CD14-positive monocyte (primary cell): ENCODE data around the gene METTL1. TPM values are rescaled to one million over a fixed set of nuclear protein-coding genes. Genes with fewer than 3 reads are reported as not detected.
A peak's percentile ranks its signal among the peaks of the same experiment; 100 is the strongest.

ENCODE experiments used
- DNase-seq, 3 donors: peaks; one replicate each; pipeline ENCODE4 v3.0.0-alpha.2; 2011 to 2022
- H2AFZ ChIP-seq: 2 replicates; pipeline ENCODE4 v1.6.0; 2012; ENCODE audit warnings: mild to moderate bottlenecking, low read depth, low read length, inconsistent platforms; ENCODE audit not compliant: insufficient read depth, poor library complexity, severe bottlenecking
- H3K27ac ChIP-seq, 2 donors: 1 replicate in 1 of 2; 2 replicates in 1 of 2; pipeline ENCODE4 v1.5.1; 2012 to 2013; ENCODE audit warnings: low read length in 2 of 2, control low read depth in 1 of 2, inconsistent platforms in 1 of 2, low read depth in 1 of 2, mild to moderate bottlenecking in 1 of 2
- H3K27me3 ChIP-seq, 2 donors: one replicate each; pipeline versions ENCODE4 v1.6.0 to v1.6.1; 2011 to 2013; ENCODE audit warnings: low read length in 2 of 2; ENCODE audit not compliant: control insufficient read depth in 2 of 2, insufficient read depth in 2 of 2
- H3K36me3 ChIP-seq, 2 donors: replicated peaks in 1 of 2; 1 replicate in 1 of 2; 2 replicates in 1 of 2; pipeline versions ENCODE4 v1.5.1 to v1.6.1; 2012 to 2013; ENCODE audit warnings: low read length in 2 of 2, control low read depth in 1 of 2, inconsistent platforms in 1 of 2, mild to moderate bottlenecking in 1 of 2; ENCODE audit not compliant: insufficient read depth in 2 of 2, control insufficient read depth in 1 of 2
- H3K4me1 ChIP-seq, 2 donors: 1 replicate in 1 of 2; 2 replicates in 1 of 2; pipeline versions ENCODE4 v1.5.1 to v1.6.1; 2012 to 2013; ENCODE audit warnings: low read length in 2 of 2, control low read depth in 1 of 2, inconsistent platforms in 1 of 2, mild to moderate bottlenecking in 1 of 2, moderate library complexity in 1 of 2; ENCODE audit not compliant: insufficient read depth in 2 of 2, control insufficient read depth in 1 of 2
- H3K4me2 ChIP-seq: replicated peaks from 2 replicates; pipeline ENCODE3; 2012; ENCODE audit warnings: low read length, moderate library complexity, mild to moderate bottlenecking; ENCODE audit not compliant: poor library complexity, severe bottlenecking; ENCODE audit errors: extremely low read depth
- H3K4me3 ChIP-seq, 3 experiments: fragments of 200-600 bp in 1 of 3; sonication (generic) in 1 of 3; replicated peaks in 1 of 3; 1 replicate in 2 of 3; 2 replicates in 1 of 3; pipeline ENCODE4 v1.5.1; 2011 to 2013; ENCODE audit warnings: low read length in 3 of 3, mild to moderate bottlenecking in 3 of 3, control low read depth in 2 of 3, low read depth in 2 of 3, inconsistent platforms in 1 of 3, moderate library complexity in 1 of 3
- H3K79me2 ChIP-seq: 2 replicates; pipeline ENCODE4 v1.6.0; 2012; ENCODE audit warnings: mild to moderate bottlenecking, control low read depth, inconsistent platforms, low read length, moderate library complexity; ENCODE audit not compliant: insufficient read depth
- H3K9ac ChIP-seq: 2 replicates; pipeline ENCODE4 v1.6.0; 2017; ENCODE audit warnings: low read length, mild to moderate bottlenecking; ENCODE audit not compliant: insufficient read depth, poor library complexity, severe bottlenecking
- H3K9me3 ChIP-seq, 2 donors: replicated peaks in 1 of 2; 1 replicate in 1 of 2; 2 replicates in 1 of 2; pipeline versions ENCODE4 v1.5.1 to v1.6.1; 2012 to 2013; ENCODE audit warnings: low read length in 2 of 2, control low read depth in 1 of 2; ENCODE audit not compliant: control insufficient read depth in 1 of 2, insufficient read depth in 1 of 2
- H4K20me1 ChIP-seq: 2 replicates; pipeline ENCODE4 v1.6.0; 2012; ENCODE audit warnings: mild to moderate bottlenecking, low read length, control low read depth, moderate library complexity; ENCODE audit not compliant: insufficient read depth
- H3K27ac Mint-ChIP-seq, 7 donors: one replicate each; pipeline ENCODE4 v1.8.0; 2020; ENCODE audit warnings: mild to moderate bottlenecking in 7 of 7, mixed read lengths in 7 of 7, moderate library complexity in 6 of 7, inconsistent platforms in 2 of 7
- H3K27me3 Mint-ChIP-seq, 3 donors: one replicate each; pipeline ENCODE4 v1.8.0; 2021 to 2022; ENCODE audit warnings: low read depth in 3 of 3, mild to moderate bottlenecking in 3 of 3, mixed read lengths in 3 of 3, moderate library complexity in 3 of 3, inconsistent platforms in 1 of 3
- H3K36me3 Mint-ChIP-seq, 2 donors: one replicate each; pipeline ENCODE4 v1.8.0; 2020; ENCODE audit warnings: mixed read lengths in 2 of 2, inconsistent platforms in 1 of 2, mild to moderate bottlenecking in 1 of 2
- H3K4me1 Mint-ChIP-seq: one replicate; pipeline ENCODE4 v1.8.0; 2020; ENCODE audit warnings: mild to moderate bottlenecking, mixed read lengths
- H3K4me3 Mint-ChIP-seq, 2 donors: one replicate each; pipeline ENCODE4 v1.8.0; 2020; ENCODE audit warnings: mild to moderate bottlenecking in 2 of 2, mixed read lengths in 2 of 2, moderate library complexity in 1 of 2
- H3K9me3 Mint-ChIP-seq, 7 donors: one replicate each; pipeline ENCODE4 v1.8.0; 2020 to 2022; ENCODE audit warnings: mixed read lengths in 7 of 7, mild to moderate bottlenecking in 6 of 7, moderate library complexity in 6 of 7, inconsistent platforms in 2 of 7
- WGBS: methylation state at CpG from one replicate; pipeline ENCODE4 v1.1.5; 2013; ENCODE audit warnings: missing lambda C conversion rate; ENCODE audit not compliant: insufficient coverage; 5-methylcytosine and 5-hydroxymethylcytosine counted together
- intact Hi-C, 2 donors: fragments of 100-400 bp; cut with micrococcal nuclease; formaldehyde crosslinking; loops; one replicate each; pipeline versions ENCODE4 v1.15.0 to v1.15.1; 2023
- polyA plus RNA-seq, 3 donors: library from polyadenylated mRNA; depleted of rRNA in 1 of 3; unstranded in 2 of 3; stranded (reverse) in 1 of 3; fragments of 300-500 nt in 2 of 3; fragments of >200 nt in 1 of 3; fragmentation: Illumina TruSeq in 2 of 3; gene quantifications; 1 replicate in 2 of 3; 2 replicates in 1 of 3; pipeline ENCODE4 v1.2.3, GENCODE V29; 2012 to 2021
- TF ChIP-seq, protein P1 (sequence below): fragments of 200-600 bp; IDR thresholded peaks from one replicate; pipeline ENCODE4 v1.8.0; 2022; ENCODE audit warnings: antibody characterized with exemption, mild to moderate bottlenecking

The METTL1 gene
- polyA plus RNA-seq, 3 donors: 3.4 to 5.0 (median 3.7) TPM

DNA sequence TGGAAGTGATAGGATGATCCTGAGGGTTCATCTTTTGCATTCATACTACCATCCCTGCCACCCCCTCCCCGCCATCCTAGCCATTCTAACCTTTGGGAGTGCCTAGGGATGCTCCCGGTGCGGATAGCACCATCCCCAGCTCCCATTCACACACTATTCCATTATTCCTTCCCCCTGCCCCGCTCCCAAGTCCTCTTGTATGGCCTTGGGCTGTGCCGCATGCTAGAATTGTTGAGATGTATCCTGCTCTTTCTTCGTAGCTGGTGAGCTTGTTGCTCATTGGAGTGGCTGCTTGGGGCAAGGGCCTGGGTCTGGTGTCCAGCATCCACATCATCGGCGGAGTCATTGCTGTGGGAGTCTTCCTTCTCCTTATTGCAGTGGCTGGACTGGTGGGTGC is 26.4 kb downstream of the METTL1 start:
- H3K9me3 Mint-ChIP-seq: no peaks in the 10 kb centered on the region
- WGBS: 71% methylated on average over 2 of the region's 8 CpGs
- peaks cover 21 to 37% of the 10 kb centered on the region in 2 donors for H3K36me3 Mint-ChIP-seq
- intact Hi-C loops: loop anchor here in 1 of 2 donors (10.0 kb wide), 1 partner anchor 189 kb away; no protein-coding TSS in a partner anchor
- Histone ChIP-seq H3K9ac (peak overlapping the region; percentile 83), H2AFZ (peak overlapping the region; percentile 79), H3K36me3 (peaks cover 14 to 36% of the 10 kb centered on the region in 2 donors), H3K4me3 (peak overlapping the region; percentile 69 to 84 (median 81)), H3K4me1 (peaks cover 36 to 39% of the 10 kb centered on the region in 2 donors), H3K79me2 (peaks cover 15% of the 10 kb centered on the region), H3K27ac (peak overlapping the region; percentile 78 to 89), H3K4me2 (peak overlapping the region; percentile 86), H3K27me3 (no peaks in the 10 kb centered on the region), H4K20me1 (no peaks in the 10 kb centered on the region), H3K9me3 (no peaks in the 10 kb centered on the region)
- peak overlapping the region; percentile 89 to 93 for H3K4me3 Mint-ChIP-seq
- H3K27ac Mint-ChIP-seq: peak overlapping the region; percentile 92 to 98 (median 96)
- DNase-seq: no peak
- H3K27me3 Mint-ChIP-seq: peaks cover 0 to 1% (median 0%) of the 10 kb centered on the region in 3 donors
- H3K4me1 Mint-ChIP-seq: peaks cover 40% of the 10 kb centered on the region
- TF ChIP-seq, protein P1, sequence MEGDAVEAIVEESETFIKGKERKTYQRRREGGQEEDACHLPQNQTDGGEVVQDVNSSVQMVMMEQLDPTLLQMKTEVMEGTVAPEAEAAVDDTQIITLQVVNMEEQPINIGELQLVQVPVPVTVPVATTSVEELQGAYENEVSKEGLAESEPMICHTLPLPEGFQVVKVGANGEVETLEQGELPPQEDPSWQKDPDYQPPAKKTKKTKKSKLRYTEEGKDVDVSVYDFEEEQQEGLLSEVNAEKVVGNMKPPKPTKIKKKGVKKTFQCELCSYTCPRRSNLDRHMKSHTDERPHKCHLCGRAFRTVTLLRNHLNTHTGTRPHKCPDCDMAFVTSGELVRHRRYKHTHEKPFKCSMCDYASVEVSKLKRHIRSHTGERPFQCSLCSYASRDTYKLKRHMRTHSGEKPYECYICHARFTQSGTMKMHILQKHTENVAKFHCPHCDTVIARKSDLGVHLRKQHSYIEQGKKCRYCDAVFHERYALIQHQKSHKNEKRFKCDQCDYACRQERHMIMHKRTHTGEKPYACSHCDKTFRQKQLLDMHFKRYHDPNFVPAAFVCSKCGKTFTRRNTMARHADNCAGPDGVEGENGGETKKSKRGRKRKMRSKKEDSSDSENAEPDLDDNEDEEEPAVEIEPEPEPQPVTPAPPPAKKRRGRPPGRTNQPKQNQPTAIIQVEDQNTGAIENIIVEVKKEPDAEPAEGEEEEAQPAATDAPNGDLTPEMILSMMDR: no peak

- Histone ChIP-seq H3K9ac (peak within 1 kb of the TSS; percentile 83), H2AFZ (peak within 1 kb of the TSS; percentile 79), H3K27ac (peak within 1 kb of the TSS; percentile 78 to 89), H3K36me3 (peaks cover 14 to 33% of the 10 kb centered on the region in 2 donors), H3K4me3 (peak within 1 kb of the TSS; percentile 69 to 84 (median 81)), H3K4me1 (peaks cover 40 to 45% of the 10 kb centered on the region in 2 donors), H3K27me3 (no peaks in the 10 kb centered on the region), H3K9me3 (no peaks in the 10 kb centered on the region), H3K4me2 (peak within 1 kb of the TSS; percentile 86), H3K79me2 (peaks cover 15% of the 10 kb centered on the region), H4K20me1 (no peaks in the 10 kb centered on the region)
- H3K27me3 Mint-ChIP-seq: peaks cover 0 to 1% (median 0%) of the 10 kb centered on the region in 3 donors
- H3K4me3 Mint-ChIP-seq: peak within 1 kb of the TSS; percentile 89 to 93
- peak within 1 kb of the TSS; percentile 92 to 98 (median 96) for H3K27ac Mint-ChIP-seq
- intact Hi-C loops: loop anchor here in 1 of 2 donors (5.0 to 10.0 kb wide), 2 partner anchors 53 to 190 kb away; partner anchors contain the start of gene OS9
- TF ChIP-seq, protein P1: no peak
- peaks cover 17 to 33% of the 10 kb centered on the region in 2 donors for H3K36me3 Mint-ChIP-seq
- H3K9me3 Mint-ChIP-seq: no peaks in the 10 kb centered on the region
- DNase-seq: peak; percentile 96 to 97 (median 97)
- H3K4me1 Mint-ChIP-seq: peaks cover 44% of the 10 kb centered on the region
- WGBS: 0% methylated on average over 21 of the region's 29 CpGs
These were observed 27.0 kb downstream of the METTL1 start, which contains the start of gene TSPAN31 for GRCh38 chr12:57744777-57745484. TSPAN31 (plus strand) TSS chr12:57745039; CDS start chr12:57745155, 116 bp downstream.
